ENCODE results near the gene PSMC6. TPM values are rescaled to one million over a fixed set of nuclear protein-coding genes. Genes with fewer than 3 reads are reported as not detected.

PSMC6 gene
- total and polyA plus RNA-seq, 8 donors = 21.0 to 357 (median 91.7) TPM

- intact Hi-C loops (cut with DNase I; ENCODE audit: low total_unique reads) = no loop called here
- no peak overlapping the region for H3K4me3 ChIP-seq
- H3K4me1 ChIP-seq = peaks cover 12 to 38% (median 24%) of the 10 kb centered on the region in 4 donors
- H3K27ac ChIP-seq = peak overlapping the region in 2 of 5 donors; percentile 1 to 49
- peak in 1 of 2 donors; percentile 70 for DNase-seq
- no peaks in the 10 kb centered on the region for H3K36me3 ChIP-seq
- TF ChIP-seq POLR2A (IDR thresholded peaks at IDR 0.05) = no peak
- TF ChIP-seq POLR2AphosphoS5 (IDR thresholded peaks at IDR 0.05) = peak in 1 of 3 donors; percentile 51
- TF ChIP-seq CTCF (IDR thresholded peaks at IDR 0.05) = no peak
- TF ChIP-seq EP300 (IDR thresholded peaks at IDR 0.05) = no peak
- H3K27me3 ChIP-seq = no peaks in the 10 kb centered on the region
- 68 to 73% (median 69%) methylated on average over 3 of the region's 3 CpGs for WGBS, 5 donors
- H3K9me3 ChIP-seq = no peaks in the 10 kb centered on the region
Observed at GRCh38 chr14:52703225-52703624, 3.8 kb upstream of the PSMC6 start.

DNA sequence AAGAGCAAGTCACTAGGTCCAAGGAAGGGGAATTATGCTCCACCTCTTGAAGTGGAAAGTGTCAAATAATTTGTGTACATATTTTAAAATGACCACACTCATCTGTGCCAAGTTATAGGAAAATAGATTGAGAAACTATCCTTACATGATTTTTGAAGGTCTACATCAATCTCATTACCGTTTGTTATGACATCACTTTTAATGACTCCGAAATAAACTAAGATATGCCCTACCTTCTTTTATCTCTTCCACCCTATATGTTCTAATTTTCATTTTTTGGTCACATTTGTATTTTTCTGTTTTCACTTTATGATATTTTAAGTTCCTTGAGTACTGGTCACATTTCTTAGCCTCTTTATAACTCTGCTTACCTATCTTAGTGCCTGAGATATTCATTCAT is 3.3 kb upstream of the PSMC6 start:
- H3K36me3 ChIP-seq = peaks cover 0 to 2% (median under 1%) of the 10 kb centered on the region in 4 donors
- WGBS, 5 donors = 92 to 96% (median 93%) methylated on average over 2 of the region's 2 CpGs
- TF ChIP-seq POLR2A (IDR thresholded peaks at IDR 0.05) (no peak), CTCF (IDR thresholded peaks at IDR 0.05) (no peak), POLR2AphosphoS5 (IDR thresholded peaks at IDR 0.05) (no peak), EP300 (IDR thresholded peaks at IDR 0.05) (no peak)
- H3K4me1 ChIP-seq = peaks cover 16 to 42% (median 28%) of the 10 kb centered on the region in 4 donors
- H3K27me3 ChIP-seq = no peaks in the 10 kb centered on the region
- H3K4me3 ChIP-seq = no peak overlapping the region
- intact Hi-C loops (cut with DNase I; ENCODE audit: low total_unique reads) = no loop called here
- no peak for DNase-seq
- peak overlapping the region in 2 of 5 donors; percentile 1 to 49 for H3K27ac ChIP-seq
- no peaks in the 10 kb centered on the region for H3K9me3 ChIP-seq

DNA sequence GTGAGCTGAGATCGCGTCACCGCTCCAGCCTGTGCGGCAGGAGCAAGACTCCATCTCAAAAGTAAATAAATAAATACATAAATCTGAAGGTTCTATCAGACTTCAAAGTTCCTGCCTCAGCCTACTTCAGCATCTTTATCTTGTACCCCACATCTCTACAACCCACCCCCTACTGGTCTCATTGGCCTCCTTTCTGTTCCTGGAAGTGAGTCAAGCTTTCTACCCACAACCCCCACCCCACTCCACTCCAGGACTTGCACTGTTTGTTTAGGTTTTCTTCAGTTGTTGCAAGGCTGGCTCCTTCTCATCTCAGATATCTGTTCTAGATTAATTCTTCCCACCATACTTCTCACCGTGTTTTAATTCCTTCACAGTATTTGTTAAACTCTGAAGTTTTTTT is 714 bp upstream of the PSMC6 start:
- TF ChIP-seq POLR2AphosphoS5 (IDR thresholded peaks at IDR 0.05) = no peak
- no peak for TF ChIP-seq EP300 (IDR thresholded peaks at IDR 0.05)
- TF ChIP-seq CTCF (IDR thresholded peaks at IDR 0.05) = no peak
- no peak for TF ChIP-seq POLR2A (IDR thresholded peaks at IDR 0.05)
- 79 to 83% (median 80%) methylated on average over 5 of the region's 5 CpGs for WGBS, 5 donors
- Histone ChIP-seq H3K27ac (peak overlapping the region; percentile 61 to 95 (median 91)), H3K9me3 (no peaks in the 10 kb centered on the region), H3K36me3 (peaks cover 11 to 28% (median 27%) of the 10 kb centered on the region in 4 donors), H3K4me3 (peak overlapping the region; percentile 68 to 80 (median 74)), H3K27me3 (no peaks in the 10 kb centered on the region), H3K4me1 (peaks cover 16 to 52% (median 32%) of the 10 kb centered on the region in 4 donors)
- intact Hi-C loops (cut with DNase I; ENCODE audit: low total_unique reads) = no loop called here
- peak in 1 of 2 donors; percentile 61 for DNase-seq

- no peaks in the 10 kb centered on the region for H3K9me3 ChIP-seq
- peaks cover 53 to 82% (median 81%) of the 10 kb centered on the region in 4 donors for H3K36me3 ChIP-seq
- intact Hi-C loops (cut with DNase I; ENCODE audit: low total_unique reads) = no loop called here
- DNase-seq = no peak
- H3K4me1 ChIP-seq = peaks cover 10 to 51% (median 29%) of the 10 kb centered on the region in 4 donors
- no peak overlapping the region for H3K4me3 ChIP-seq
- TF ChIP-seq EP300 (IDR thresholded peaks at IDR 0.05) (no peak), CTCF (IDR thresholded peaks at IDR 0.05) (no peak), POLR2A (IDR thresholded peaks at IDR 0.05) (no peak), POLR2AphosphoS5 (IDR thresholded peaks at IDR 0.05) (no peak)
- no peaks in the 10 kb centered on the region for H3K27me3 ChIP-seq
- no peak overlapping the region for H3K27ac ChIP-seq
- 12 to 41% (median 24%) methylated on average over 1 of the region's 1 CpG for WGBS, 5 donors
Observed at GRCh38 chr14:52711666-52712065, 4.7 kb downstream of the PSMC6 start.
